Astrocyte (in vitro differentiated cells and primary cell): ENCODE data around the gene POU6F1.

Experiments
- EZH2 ChIP-seq: IDR thresholded peaks from 2 replicates; pipeline ENCODE4 v1.6.1; 2012; ENCODE audit warnings: mild to moderate bottlenecking, low read length, inconsistent platforms; ENCODE audit not compliant: insufficient read depth
- TF ChIP-seq, protein P1 (sequence below): IDR thresholded peaks from 2 replicates; pipeline ENCODE4 v1.5.1; 2011; ENCODE audit warnings: low read depth, mild to moderate bottlenecking, inconsistent platforms, low read length, moderate library complexity; ENCODE audit not compliant: insufficient read depth

DNA sequence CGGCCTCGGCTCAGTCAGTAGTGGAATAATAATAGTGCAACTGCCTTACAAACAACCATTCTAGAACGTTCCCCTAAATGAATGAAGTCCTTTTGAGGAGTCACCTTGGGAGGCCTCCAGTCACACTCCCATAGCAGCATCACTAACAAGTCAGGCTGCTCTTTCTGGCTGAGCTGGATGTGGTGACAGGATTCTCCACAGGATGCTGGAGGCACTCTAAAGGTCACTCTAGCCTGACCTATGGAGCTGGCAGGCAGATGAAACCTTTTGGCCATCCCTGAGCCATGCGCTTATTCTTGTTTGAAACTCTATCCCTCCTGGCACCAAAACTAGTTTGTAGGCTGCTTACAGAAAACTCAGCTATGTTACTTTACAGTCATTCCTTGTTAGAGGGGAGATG lies 27.0 kb downstream of the POU6F1 start:
- TF ChIP-seq, protein P1, sequence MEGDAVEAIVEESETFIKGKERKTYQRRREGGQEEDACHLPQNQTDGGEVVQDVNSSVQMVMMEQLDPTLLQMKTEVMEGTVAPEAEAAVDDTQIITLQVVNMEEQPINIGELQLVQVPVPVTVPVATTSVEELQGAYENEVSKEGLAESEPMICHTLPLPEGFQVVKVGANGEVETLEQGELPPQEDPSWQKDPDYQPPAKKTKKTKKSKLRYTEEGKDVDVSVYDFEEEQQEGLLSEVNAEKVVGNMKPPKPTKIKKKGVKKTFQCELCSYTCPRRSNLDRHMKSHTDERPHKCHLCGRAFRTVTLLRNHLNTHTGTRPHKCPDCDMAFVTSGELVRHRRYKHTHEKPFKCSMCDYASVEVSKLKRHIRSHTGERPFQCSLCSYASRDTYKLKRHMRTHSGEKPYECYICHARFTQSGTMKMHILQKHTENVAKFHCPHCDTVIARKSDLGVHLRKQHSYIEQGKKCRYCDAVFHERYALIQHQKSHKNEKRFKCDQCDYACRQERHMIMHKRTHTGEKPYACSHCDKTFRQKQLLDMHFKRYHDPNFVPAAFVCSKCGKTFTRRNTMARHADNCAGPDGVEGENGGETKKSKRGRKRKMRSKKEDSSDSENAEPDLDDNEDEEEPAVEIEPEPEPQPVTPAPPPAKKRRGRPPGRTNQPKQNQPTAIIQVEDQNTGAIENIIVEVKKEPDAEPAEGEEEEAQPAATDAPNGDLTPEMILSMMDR, result no peak
- TF ChIP-seq EZH2, result no peak
